Right atrium auricular region (tissue), 2 donors: ENCODE results near the gene TRIP12. TPM values are rescaled to one million over a fixed set of nuclear protein-coding genes. Genes with fewer than 3 reads are reported as not detected.

Experiments used
- DNase-seq: peaks from one replicate; pipeline ENCODE4 v3.0.0-alpha.2; 2019; ENCODE audit warnings: low spot score
- H3K27ac ChIP-seq, 2 donors: fragments of 200-600 bp; sonication (generic); 1 replicate in 1 of 2; 2 replicates in 1 of 2; pipeline ENCODE4 v1.5.1; 2016 to 2019
- H3K27me3 ChIP-seq, 2 donors: fragments of 200-600 bp; sonication (generic); one replicate each; pipeline versions ENCODE4 v1.5.1 to v1.6.0; 2017 to 2019
- H3K36me3 ChIP-seq: fragments of 200-600 bp; sonication (generic); one replicate; pipeline ENCODE4 v1.5.1; 2016
- H3K4me1 ChIP-seq, 2 donors: fragments of 200-600 bp; sonication (generic); one replicate each; pipeline versions ENCODE4 v1.5.1 to v1.6.0; 2017 to 2019
- H3K4me3 ChIP-seq, 2 donors: fragments of 200-600 bp; sonication (generic); 1 replicate in 1 of 2; 2 replicates in 1 of 2; pipeline ENCODE4 v1.5.1; 2017 to 2019; ENCODE audit warnings: mild to moderate bottlenecking in 1 of 2, moderate library complexity in 1 of 2
- H3K9me3 ChIP-seq, 2 donors: fragments of 200-600 bp; sonication (generic); one replicate each; pipeline ENCODE4 v1.5.1; 2019
- CTCF ChIP-seq, 2 donors: fragments of 200-600 bp; sonication (generic); IDR thresholded peaks; one replicate each; pipeline ENCODE4 v1.5.1; 2019; ENCODE audit warnings: antibody characterized with exemption in 2 of 2
- total RNA-seq, 2 donors: library from RNA; depleted of rRNA; stranded (reverse); fragments of >200 nt; gene quantifications; one replicate each; pipeline ENCODE4 v1.1.0, GENCODE V29; 2016

The TRIP12 gene
- total RNA-seq, 2 donors from 2014 or later: 94.8 to 107 TPM

- no peaks in the 10 kb centered on the region for H3K9me3 ChIP-seq
- no peak overlapping the region for H3K27ac ChIP-seq
- no peak for TF ChIP-seq CTCF (IDR thresholded peaks at IDR 0.05)
- no peaks in the 10 kb centered on the region for H3K27me3 ChIP-seq
- H3K4me1 ChIP-seq: no peaks in the 10 kb centered on the region
- no peak overlapping the region for H3K4me3 ChIP-seq
- DNase-seq: no peak
- no peaks in the 10 kb centered on the region for H3K36me3 ChIP-seq
Observed at GRCh38 chr2:229955663-229956062, 33.9 kb upstream of the TRIP12 start.

GRCh38 chr2:229952256-229952835 is 30.5 kb upstream of the TRIP12 start:
- Histone ChIP-seq H3K4me3 (no peak overlapping the region), H3K27me3 (no peaks in the 10 kb centered on the region), H3K36me3 (no peaks in the 10 kb centered on the region), H3K4me1 (no peaks in the 10 kb centered on the region), H3K9me3 (no peaks in the 10 kb centered on the region), H3K27ac (no peak overlapping the region)
- no peak for TF ChIP-seq CTCF (IDR thresholded peaks at IDR 0.05)
- DNase-seq: no peak

- no peak overlapping the region for H3K4me3 ChIP-seq
- H3K27ac ChIP-seq: no peak overlapping the region
- H3K27me3 ChIP-seq: no peaks in the 10 kb centered on the region
- DNase-seq: no peak
- no peaks in the 10 kb centered on the region for H3K9me3 ChIP-seq
- no peaks in the 10 kb centered on the region for H3K4me1 ChIP-seq
- TF ChIP-seq CTCF (IDR thresholded peaks at IDR 0.05): no peak
- no peaks in the 10 kb centered on the region for H3K36me3 ChIP-seq
Observed at GRCh38 chr2:229947544-229947943, 25.7 kb upstream of the TRIP12 start.

GRCh38 chr2:229945975-229946374 is 24.2 kb upstream of the TRIP12 start:
- no peak for TF ChIP-seq CTCF (IDR thresholded peaks at IDR 0.05)
- H3K4me3 ChIP-seq: no peak overlapping the region
- no peaks in the 10 kb centered on the region for H3K36me3 ChIP-seq
- H3K4me1 ChIP-seq: no peaks in the 10 kb centered on the region
- no peaks in the 10 kb centered on the region for H3K27me3 ChIP-seq
- no peaks in the 10 kb centered on the region for H3K9me3 ChIP-seq
- DNase-seq: no peak
- H3K27ac ChIP-seq: no peak overlapping the region

GRCh38 chr2:229943770-229944449 is 22.1 kb upstream of the TRIP12 start:
- H3K27ac ChIP-seq: no peak overlapping the region
- H3K4me1 ChIP-seq: no peaks in the 10 kb centered on the region
- no peak for DNase-seq
- no peaks in the 10 kb centered on the region for H3K27me3 ChIP-seq
- H3K9me3 ChIP-seq: no peaks in the 10 kb centered on the region
- TF ChIP-seq CTCF (IDR thresholded peaks at IDR 0.05): no peak
- H3K36me3 ChIP-seq: no peaks in the 10 kb centered on the region
- no peak overlapping the region for H3K4me3 ChIP-seq

- H3K27ac ChIP-seq: no peak overlapping the region
- no peak for DNase-seq
- H3K27me3 ChIP-seq: no peaks in the 10 kb centered on the region
- H3K4me3 ChIP-seq: no peak overlapping the region
- no peaks in the 10 kb centered on the region for H3K4me1 ChIP-seq
- H3K9me3 ChIP-seq: no peaks in the 10 kb centered on the region
- no peak for TF ChIP-seq CTCF (IDR thresholded peaks at IDR 0.05)
- H3K36me3 ChIP-seq: no peaks in the 10 kb centered on the region
Observed at GRCh38 chr2:229943171-229943570, 21.4 kb upstream of the TRIP12 start.
